GM23338 (cell line): ENCODE data around the gene EPHB2.

Experiments
- CREB1 ChIP-seq: fragments of 250-450 bp; sonication (Bioruptor Pico); IDR thresholded peaks from 2 replicates; pipeline ENCODE4 v1.5.0; 2020; ENCODE audit warnings: low read depth, mild to moderate bottlenecking, moderate library complexity
- EZH2 ChIP-seq: fragments of 200-600 bp; sonication (generic); IDR thresholded peaks from one replicate; pipeline ENCODE4 v1.8.0; 2017; ENCODE audit warnings: antibody characterized with exemption, mild to moderate bottlenecking, low read depth; ENCODE audit not compliant: unreplicated experiment
- EZH2phosphoT487 ChIP-seq: fragments of 200-600 bp; sonication (generic); IDR thresholded peaks from one replicate; pipeline ENCODE4 v1.8.1; 2018; ENCODE audit warnings: antibody characterized with exemption; ENCODE audit not compliant: unreplicated experiment
- JUNB ChIP-seq: IDR thresholded peaks from one replicate; pipeline ENCODE4 v1.6.1; 2016; ENCODE audit warnings: antibody characterized with exemption; ENCODE audit not compliant: unreplicated experiment
- NANOG ChIP-seq: IDR thresholded peaks from 2 replicates; pipeline ENCODE4 v1.6.1; 2016; ENCODE audit warnings: antibody characterized with exemption, borderline replicate concordance
- POLR2AphosphoS5 ChIP-seq: IDR thresholded peaks from 2 replicates; pipeline ENCODE4 v1.6.1; 2016; ENCODE audit warnings: antibody characterized with exemption, low read depth
- STAT1 ChIP-seq: IDR thresholded peaks from one replicate; pipeline ENCODE4 v1.6.1; 2016; ENCODE audit warnings: antibody characterized with exemption; ENCODE audit not compliant: unreplicated experiment
- TF ChIP-seq, protein P1 (sequence below), 2 experiments: fragments of 200-600 bp in 1 of 2; sonication (generic) in 1 of 2; conservative IDR thresholded peaks; 2 replicates each; pipeline versions ENCODE4 v1.5.1 to v1.6.1; 2016 to 2017; ENCODE audit warnings: antibody characterized with exemption in 2 of 2, low read depth in 2 of 2, mild to moderate bottlenecking in 2 of 2, moderate library complexity in 1 of 2
- TF ChIP-seq, protein P2 (sequence below): IDR thresholded peaks from one replicate; pipeline ENCODE4 v1.6.1; 2018; ENCODE audit warnings: antibody characterized with exemption; ENCODE audit not compliant: unreplicated experiment
- TF ChIP-seq, protein P3 (sequence below): fragments of 250-450 bp; sonication (Bioruptor Pico); IDR thresholded peaks from 2 replicates; pipeline ENCODE4 v1.5.0; 2020; ENCODE audit warnings: mild to moderate bottlenecking, moderate library complexity

DNA sequence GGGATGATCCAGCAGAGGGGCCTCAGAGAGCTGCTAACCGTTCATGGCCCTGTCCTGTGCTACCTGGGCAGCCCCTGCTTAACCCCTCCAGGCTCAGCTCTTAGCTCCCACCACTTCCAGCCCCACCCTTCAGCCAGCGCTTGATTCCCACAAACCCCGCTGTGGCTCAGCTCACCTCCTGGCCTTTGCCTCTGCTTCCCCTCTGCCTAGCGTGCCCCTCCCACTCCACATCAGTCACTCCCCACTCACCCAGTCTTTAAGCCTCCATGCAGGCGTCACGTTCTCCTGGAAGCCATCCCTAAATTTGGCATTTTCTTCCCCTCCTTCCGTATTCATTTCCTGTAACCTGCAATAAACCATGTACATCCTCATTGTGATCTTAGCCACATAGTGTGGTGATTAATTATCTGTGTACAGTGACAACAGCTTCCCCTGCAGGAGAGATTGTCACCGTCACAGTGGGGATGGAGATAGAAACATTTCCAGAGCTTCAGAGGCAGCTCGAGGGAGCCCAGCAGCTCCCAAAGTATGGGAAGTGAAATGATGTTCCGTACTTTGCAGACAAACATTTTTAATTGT is 65.5 kb downstream of the EPHB2 start:
- TF ChIP-seq, protein P1, sequence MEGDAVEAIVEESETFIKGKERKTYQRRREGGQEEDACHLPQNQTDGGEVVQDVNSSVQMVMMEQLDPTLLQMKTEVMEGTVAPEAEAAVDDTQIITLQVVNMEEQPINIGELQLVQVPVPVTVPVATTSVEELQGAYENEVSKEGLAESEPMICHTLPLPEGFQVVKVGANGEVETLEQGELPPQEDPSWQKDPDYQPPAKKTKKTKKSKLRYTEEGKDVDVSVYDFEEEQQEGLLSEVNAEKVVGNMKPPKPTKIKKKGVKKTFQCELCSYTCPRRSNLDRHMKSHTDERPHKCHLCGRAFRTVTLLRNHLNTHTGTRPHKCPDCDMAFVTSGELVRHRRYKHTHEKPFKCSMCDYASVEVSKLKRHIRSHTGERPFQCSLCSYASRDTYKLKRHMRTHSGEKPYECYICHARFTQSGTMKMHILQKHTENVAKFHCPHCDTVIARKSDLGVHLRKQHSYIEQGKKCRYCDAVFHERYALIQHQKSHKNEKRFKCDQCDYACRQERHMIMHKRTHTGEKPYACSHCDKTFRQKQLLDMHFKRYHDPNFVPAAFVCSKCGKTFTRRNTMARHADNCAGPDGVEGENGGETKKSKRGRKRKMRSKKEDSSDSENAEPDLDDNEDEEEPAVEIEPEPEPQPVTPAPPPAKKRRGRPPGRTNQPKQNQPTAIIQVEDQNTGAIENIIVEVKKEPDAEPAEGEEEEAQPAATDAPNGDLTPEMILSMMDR (conservative IDR thresholded peaks at IDR 0.05; ENCODE audit: low read depth in 2 of 2) = no peak
- no peak for TF ChIP-seq EZH2phosphoT487
- TF ChIP-seq EZH2 = no peak
- no peak for TF ChIP-seq STAT1
- no peak for TF ChIP-seq JUNB
- TF ChIP-seq CREB1 = no peak
- TF ChIP-seq NANOG = no peak
- no peak for TF ChIP-seq POLR2AphosphoS5
- TF ChIP-seq, protein P2, sequence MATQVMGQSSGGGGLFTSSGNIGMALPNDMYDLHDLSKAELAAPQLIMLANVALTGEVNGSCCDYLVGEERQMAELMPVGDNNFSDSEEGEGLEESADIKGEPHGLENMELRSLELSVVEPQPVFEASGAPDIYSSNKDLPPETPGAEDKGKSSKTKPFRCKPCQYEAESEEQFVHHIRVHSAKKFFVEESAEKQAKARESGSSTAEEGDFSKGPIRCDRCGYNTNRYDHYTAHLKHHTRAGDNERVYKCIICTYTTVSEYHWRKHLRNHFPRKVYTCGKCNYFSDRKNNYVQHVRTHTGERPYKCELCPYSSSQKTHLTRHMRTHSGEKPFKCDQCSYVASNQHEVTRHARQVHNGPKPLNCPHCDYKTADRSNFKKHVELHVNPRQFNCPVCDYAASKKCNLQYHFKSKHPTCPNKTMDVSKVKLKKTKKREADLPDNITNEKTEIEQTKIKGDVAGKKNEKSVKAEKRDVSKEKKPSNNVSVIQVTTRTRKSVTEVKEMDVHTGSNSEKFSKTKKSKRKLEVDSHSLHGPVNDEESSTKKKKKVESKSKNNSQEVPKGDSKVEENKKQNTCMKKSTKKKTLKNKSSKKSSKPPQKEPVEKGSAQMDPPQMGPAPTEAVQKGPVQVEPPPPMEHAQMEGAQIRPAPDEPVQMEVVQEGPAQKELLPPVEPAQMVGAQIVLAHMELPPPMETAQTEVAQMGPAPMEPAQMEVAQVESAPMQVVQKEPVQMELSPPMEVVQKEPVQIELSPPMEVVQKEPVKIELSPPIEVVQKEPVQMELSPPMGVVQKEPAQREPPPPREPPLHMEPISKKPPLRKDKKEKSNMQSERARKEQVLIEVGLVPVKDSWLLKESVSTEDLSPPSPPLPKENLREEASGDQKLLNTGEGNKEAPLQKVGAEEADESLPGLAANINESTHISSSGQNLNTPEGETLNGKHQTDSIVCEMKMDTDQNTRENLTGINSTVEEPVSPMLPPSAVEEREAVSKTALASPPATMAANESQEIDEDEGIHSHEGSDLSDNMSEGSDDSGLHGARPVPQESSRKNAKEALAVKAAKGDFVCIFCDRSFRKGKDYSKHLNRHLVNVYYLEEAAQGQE = no peak
- TF ChIP-seq, protein P3, sequence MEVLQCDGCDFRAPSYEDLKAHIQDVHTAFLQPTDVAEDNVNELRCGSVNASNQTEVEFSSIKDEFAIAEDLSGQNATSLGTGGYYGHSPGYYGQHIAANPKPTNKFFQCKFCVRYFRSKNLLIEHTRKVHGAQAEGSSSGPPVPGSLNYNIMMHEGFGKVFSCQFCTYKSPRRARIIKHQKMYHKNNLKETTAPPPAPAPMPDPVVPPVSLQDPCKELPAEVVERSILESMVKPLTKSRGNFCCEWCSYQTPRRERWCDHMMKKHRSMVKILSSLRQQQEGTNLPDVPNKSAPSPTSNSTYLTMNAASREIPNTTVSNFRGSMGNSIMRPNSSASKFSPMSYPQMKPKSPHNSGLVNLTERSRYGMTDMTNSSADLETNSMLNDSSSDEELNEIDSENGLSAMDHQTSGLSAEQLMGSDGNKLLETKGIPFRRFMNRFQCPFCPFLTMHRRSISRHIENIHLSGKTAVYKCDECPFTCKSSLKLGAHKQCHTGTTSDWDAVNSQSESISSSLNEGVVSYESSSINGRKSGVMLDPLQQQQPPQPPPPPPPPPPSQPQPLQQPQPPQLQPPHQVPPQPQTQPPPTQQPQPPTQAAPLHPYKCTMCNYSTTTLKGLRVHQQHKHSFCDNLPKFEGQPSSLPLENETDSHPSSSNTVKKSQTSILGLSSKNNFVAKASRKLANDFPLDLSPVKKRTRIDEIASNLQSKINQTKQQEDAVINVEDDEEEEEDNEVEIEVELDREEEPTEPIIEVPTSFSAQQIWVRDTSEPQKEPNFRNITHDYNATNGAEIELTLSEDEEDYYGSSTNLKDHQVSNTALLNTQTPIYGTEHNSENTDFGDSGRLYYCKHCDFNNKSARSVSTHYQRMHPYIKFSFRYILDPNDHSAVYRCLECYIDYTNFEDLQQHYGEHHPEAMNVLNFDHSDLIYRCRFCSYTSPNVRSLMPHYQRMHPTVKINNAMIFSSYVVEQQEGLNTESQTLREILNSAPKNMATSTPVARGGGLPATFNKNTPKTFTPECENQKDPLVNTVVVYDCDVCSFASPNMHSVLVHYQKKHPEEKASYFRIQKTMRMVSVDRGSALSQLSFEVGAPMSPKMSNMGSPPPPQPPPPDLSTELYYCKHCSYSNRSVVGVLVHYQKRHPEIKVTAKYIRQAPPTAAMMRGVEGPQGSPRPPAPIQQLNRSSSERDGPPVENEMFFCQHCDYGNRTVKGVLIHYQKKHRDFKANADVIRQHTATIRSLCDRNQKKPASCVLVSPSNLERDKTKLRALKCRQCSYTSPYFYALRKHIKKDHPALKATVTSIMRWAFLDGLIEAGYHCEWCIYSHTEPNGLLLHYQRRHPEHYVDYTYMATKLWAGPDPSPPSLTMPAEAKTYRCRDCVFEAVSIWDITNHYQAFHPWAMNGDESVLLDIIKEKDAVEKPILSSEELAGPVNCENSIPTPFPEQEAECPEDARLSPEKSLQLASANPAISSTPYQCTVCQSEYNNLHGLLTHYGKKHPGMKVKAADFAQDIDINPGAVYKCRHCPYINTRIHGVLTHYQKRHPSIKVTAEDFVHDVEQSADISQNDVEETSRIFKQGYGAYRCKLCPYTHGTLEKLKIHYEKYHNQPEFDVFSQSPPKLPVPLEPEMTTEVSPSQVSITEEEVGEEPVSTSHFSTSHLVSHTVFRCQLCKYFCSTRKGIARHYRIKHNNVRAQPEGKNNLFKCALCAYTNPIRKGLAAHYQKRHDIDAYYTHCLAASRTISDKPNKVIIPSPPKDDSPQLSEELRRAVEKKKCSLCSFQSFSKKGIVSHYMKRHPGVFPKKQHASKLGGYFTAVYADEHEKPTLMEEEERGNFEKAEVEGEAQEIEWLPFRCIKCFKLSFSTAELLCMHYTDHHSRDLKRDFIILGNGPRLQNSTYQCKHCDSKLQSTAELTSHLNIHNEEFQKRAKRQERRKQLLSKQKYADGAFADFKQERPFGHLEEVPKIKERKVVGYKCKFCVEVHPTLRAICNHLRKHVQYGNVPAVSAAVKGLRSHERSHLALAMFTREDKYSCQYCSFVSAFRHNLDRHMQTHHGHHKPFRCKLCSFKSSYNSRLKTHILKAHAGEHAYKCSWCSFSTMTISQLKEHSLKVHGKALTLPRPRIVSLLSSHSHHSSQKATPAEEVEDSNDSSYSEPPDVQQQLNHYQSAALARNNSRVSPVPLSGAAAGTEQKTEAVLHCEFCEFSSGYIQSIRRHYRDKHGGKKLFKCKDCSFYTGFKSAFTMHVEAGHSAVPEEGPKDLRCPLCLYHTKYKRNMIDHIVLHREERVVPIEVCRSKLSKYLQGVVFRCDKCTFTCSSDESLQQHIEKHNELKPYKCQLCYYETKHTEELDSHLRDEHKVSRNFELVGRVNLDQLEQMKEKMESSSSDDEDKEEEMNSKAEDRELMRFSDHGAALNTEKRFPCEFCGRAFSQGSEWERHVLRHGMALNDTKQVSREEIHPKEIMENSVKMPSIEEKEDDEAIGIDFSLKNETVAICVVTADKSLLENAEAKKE = no peak
